ENCODE measurements around the gene TMEM244. TPM values are rescaled to one million over a fixed set of nuclear protein-coding genes. Genes with fewer than 3 reads are reported as not detected.

The TMEM244 gene
- total and polyA plus RNA-seq, 2 of the 4 experiments (the other 2 are of a cell fraction): 0.21 to 0.36 TPM

- no peak overlapping the region for H3K9ac ChIP-seq (ENCODE audit: low read depth, low read length)
- no TSS peak for BruUV-seq (replicated peaks)
- H3K9me1 ChIP-seq (ENCODE audit: insufficient read depth, low read length): no peaks in the 10 kb centered on the region
- H3K36me3 ChIP-seq (ENCODE audit: control insufficient read depth, insufficient read depth, low read length): no peaks in the 10 kb centered on the region
- H4K5ac ChIP-seq (ENCODE audit: low read depth, low read length): no peak overlapping the region
- ChIA-PET CTCF (no interaction called here), POLR2A (ENCODE audit: unreplicated experiment) (no interaction called here)
- H3K79me1 ChIP-seq (ENCODE audit: low read depth in 1 of 2, low read length in 2 of 2): no peaks in the 10 kb centered on the region
- H3K18ac ChIP-seq (ENCODE audit: low read depth, low read length): no peak overlapping the region
- H2AK5ac ChIP-seq (ENCODE audit: low read depth, low read length): no peak overlapping the region
- H4K20me1 ChIP-seq (ENCODE audit: insufficient read depth, low read length): no peaks in the 10 kb centered on the region
- no peak overlapping the region for H2AFZ ChIP-seq (replicated peaks; ENCODE audit: low read length, poor library complexity)
- H2AK9ac ChIP-seq (replicated peaks; ENCODE audit: low read depth, low read length, poor library complexity): no peak overlapping the region
- no peak overlapping the region for H3K4me3 ChIP-seq (ENCODE audit: insufficient read depth, low read depth, low read length)
- H2BK20ac ChIP-seq (ENCODE audit: low read depth, low read length): no peak overlapping the region
- H2BK15ac ChIP-seq (ENCODE audit: low read depth, low read length): no peak overlapping the region
- no peak overlapping the region for H4K8ac ChIP-seq (ENCODE audit: low read depth in 2 of 2, low read length in 2 of 2)
- no peak overlapping the region for H2BK5ac ChIP-seq (ENCODE audit: low read depth, low read length, poor library complexity, severe bottlenecking)
- H3K27ac ChIP-seq (ENCODE audit: insufficient read depth, low read length): no peak overlapping the region
- H4K91ac ChIP-seq (ENCODE audit: insufficient read depth, low read depth, low read length): no peak overlapping the region
- no peaks in the 10 kb centered on the region for H3K9me3 ChIP-seq (ENCODE audit: control insufficient read depth, insufficient read depth, low read length)
- H3K27me3 ChIP-seq (ENCODE audit: control insufficient read depth, insufficient read depth, low read length): no peaks in the 10 kb centered on the region
- intact Hi-C loops (cut with micrococcal nuclease): no loop called here
- dilution Hi-C loops (cut with HindIII; ENCODE audit: low sequenced_read_pairs, unreplicated experiment): no loop called here
- no peak for DNase-seq
- no CpG with 5 or more reads among the region's 2 CpGs for WGBS, 2 experiments (ENCODE audit: extremely low coverage in 2 of 2, insufficient read length in 1 of 2)
- no peaks in the 10 kb centered on the region for H3K4me1 ChIP-seq (ENCODE audit: control insufficient read depth, insufficient read depth, low read length)
- H3K14ac ChIP-seq (replicated peaks; ENCODE audit: low read depth, low read length): no peak overlapping the region
- no peak for ATAC-seq (ENCODE audit: low read depth)
- H3K4ac ChIP-seq (ENCODE audit: low read depth, low read length): no peak overlapping the region
- in situ Hi-C loops (cut with MboI; ENCODE audit: low sequenced_read_pairs): no loop called here
- H3K23ac ChIP-seq (ENCODE audit: low read depth, low read length): no peak overlapping the region
- no peak overlapping the region for H3K4me2 ChIP-seq (ENCODE audit: low read depth, low read length)
- no peak overlapping the region for H3K56ac ChIP-seq (ENCODE audit: extremely low read depth, insufficient read depth, low read length)
- TF ChIP-seq MXI1 (IDR thresholded peaks at IDR 0.05; ENCODE audit: borderline replicate concordance, low read depth, low read length) (no peak), NFE2L2 (IDR thresholded peaks at IDR 0.05; ENCODE audit: low read depth, low read length) (no peak), SMC3 (IDR thresholded peaks at IDR 0.05; ENCODE audit: low read depth, low read length) (no peak), CEBPB (IDR thresholded peaks at IDR 0.05; ENCODE audit: low read depth, low read length) (no peak), BHLHE40 (IDR thresholded peaks at IDR 0.05; ENCODE audit: low read depth, low read length) (no peak), MAZ (IDR thresholded peaks at IDR 0.05; ENCODE audit: borderline replicate concordance, low read depth, low read length) (no peak), RCOR1 (IDR thresholded peaks at IDR 0.05; ENCODE audit: insufficient replicate concordance, low read length) (no peak), CHD1 (IDR thresholded peaks at IDR 0.05; ENCODE audit: low read depth, low read length) (no peak), FOS (IDR thresholded peaks at IDR 0.05; ENCODE audit: low read depth, low read length) (no peak), RFX5 (IDR thresholded peaks at IDR 0.05; ENCODE audit: low read depth, low read length) (no peak), RAD21 (IDR thresholded peaks at IDR 0.05; ENCODE audit: low read length) (no peak), MAFK (IDR thresholded peaks at IDR 0.05; ENCODE audit: low read depth, low read length) (no peak), POLR2A (IDR thresholded peaks at IDR 0.05; ENCODE audit: low read depth, low read length) (no peak)
- TF ChIP-seq, protein P1, sequence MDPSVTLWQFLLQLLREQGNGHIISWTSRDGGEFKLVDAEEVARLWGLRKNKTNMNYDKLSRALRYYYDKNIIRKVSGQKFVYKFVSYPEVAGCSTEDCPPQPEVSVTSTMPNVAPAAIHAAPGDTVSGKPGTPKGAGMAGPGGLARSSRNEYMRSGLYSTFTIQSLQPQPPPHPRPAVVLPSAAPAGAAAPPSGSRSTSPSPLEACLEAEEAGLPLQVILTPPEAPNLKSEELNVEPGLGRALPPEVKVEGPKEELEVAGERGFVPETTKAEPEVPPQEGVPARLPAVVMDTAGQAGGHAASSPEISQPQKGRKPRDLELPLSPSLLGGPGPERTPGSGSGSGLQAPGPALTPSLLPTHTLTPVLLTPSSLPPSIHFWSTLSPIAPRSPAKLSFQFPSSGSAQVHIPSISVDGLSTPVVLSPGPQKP (IDR thresholded peaks at IDR 0.05; ENCODE audit: borderline replicate concordance, low read depth, low read length): no peak
- TF ChIP-seq, protein P2, sequence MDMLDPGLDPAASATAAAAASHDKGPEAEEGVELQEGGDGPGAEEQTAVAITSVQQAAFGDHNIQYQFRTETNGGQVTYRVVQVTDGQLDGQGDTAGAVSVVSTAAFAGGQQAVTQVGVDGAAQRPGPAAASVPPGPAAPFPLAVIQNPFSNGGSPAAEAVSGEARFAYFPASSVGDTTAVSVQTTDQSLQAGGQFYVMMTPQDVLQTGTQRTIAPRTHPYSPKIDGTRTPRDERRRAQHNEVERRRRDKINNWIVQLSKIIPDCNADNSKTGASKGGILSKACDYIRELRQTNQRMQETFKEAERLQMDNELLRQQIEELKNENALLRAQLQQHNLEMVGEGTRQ (IDR thresholded peaks at IDR 0.05; ENCODE audit: low read depth, low read length): no peak
- TF ChIP-seq, protein P3, sequence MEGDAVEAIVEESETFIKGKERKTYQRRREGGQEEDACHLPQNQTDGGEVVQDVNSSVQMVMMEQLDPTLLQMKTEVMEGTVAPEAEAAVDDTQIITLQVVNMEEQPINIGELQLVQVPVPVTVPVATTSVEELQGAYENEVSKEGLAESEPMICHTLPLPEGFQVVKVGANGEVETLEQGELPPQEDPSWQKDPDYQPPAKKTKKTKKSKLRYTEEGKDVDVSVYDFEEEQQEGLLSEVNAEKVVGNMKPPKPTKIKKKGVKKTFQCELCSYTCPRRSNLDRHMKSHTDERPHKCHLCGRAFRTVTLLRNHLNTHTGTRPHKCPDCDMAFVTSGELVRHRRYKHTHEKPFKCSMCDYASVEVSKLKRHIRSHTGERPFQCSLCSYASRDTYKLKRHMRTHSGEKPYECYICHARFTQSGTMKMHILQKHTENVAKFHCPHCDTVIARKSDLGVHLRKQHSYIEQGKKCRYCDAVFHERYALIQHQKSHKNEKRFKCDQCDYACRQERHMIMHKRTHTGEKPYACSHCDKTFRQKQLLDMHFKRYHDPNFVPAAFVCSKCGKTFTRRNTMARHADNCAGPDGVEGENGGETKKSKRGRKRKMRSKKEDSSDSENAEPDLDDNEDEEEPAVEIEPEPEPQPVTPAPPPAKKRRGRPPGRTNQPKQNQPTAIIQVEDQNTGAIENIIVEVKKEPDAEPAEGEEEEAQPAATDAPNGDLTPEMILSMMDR (conservative IDR thresholded peaks at IDR 0.05; ENCODE audit: low read depth, low read length): no peak
- no peak overlapping the region for H2BK120ac ChIP-seq (ENCODE audit: low read depth, low read length)
These were observed 47.2 kb upstream of the TMEM244 start for GRCh38 chr6:129908356-129908755.

Measured in IMR-90 (cell line).